Measurements from ENCODE around the gene KPNB1.

KPNB1 gene

DNA sequence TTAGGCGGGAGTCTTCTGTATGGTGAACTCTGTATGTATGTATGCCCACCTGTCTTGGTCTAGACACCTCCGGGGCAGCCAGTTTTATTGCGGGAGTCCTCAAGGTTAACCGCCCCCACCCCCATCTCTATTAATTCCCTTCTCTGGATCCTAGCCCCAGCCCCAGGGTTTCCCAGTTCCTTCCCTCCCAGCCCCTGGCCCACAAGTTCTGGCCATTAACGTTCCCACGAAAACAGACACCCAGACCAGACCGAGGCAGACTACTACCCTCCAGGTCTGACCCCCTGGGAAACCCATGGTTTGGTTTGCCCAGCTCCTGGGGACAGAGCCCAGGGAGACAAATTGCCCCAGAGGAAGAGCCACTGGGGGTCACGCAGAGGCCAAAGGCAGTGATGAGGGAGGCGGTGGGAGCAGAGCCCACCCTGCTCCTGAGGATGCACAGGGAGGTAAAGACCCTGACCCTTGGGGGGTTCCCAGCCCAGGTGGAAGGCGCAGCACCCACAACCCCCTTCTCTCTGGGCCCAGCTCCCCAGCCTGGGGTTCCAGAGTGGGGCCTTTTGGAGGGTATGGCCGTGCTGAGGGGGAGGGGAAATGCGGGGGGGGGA lies 52.8 kb downstream of the KPNB1 start:
- DNase-seq (ENCODE audit: low spot score) = no peak
- H3K27ac Mint-ChIP-seq = no peak overlapping the region
- no peaks in the 10 kb centered on the region for H3K36me3 Mint-ChIP-seq (ENCODE audit: low read depth)
- no peaks in the 10 kb centered on the region for H3K27me3 Mint-ChIP-seq (ENCODE audit: low read depth)
- H3K9me3 Mint-ChIP-seq = no peaks in the 10 kb centered on the region
- peaks cover 54% of the 10 kb centered on the region for H3K4me1 Mint-ChIP-seq (ENCODE audit: low read depth)
- H3K4me3 Mint-ChIP-seq = peak overlapping the region; percentile 18

DNA sequence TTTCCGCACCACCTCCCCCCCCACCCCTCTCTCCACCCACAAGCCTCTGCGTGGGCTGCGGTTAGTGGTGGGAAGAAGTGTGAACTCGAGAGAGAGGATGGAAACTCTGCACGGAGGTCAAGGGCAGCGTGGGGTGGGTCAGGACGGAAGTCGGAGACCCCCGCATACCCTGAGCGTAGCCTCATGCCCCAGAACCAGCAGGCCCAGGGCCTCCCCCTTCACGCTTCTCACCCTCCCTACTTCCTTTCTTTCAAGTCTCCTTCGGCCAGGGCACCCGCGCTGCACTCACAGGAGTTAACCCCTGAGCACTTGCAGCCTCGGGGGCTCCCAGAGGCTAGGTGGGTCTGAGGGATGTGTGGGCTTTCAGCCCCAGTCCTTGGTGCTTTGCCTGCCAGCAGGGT lies 53.5 kb downstream of the KPNB1 start:
- Mint-ChIP-seq H3K4me3 (peak overlapping the region; percentile 46), H3K27ac (peak overlapping the region; percentile 74)

DNA sequence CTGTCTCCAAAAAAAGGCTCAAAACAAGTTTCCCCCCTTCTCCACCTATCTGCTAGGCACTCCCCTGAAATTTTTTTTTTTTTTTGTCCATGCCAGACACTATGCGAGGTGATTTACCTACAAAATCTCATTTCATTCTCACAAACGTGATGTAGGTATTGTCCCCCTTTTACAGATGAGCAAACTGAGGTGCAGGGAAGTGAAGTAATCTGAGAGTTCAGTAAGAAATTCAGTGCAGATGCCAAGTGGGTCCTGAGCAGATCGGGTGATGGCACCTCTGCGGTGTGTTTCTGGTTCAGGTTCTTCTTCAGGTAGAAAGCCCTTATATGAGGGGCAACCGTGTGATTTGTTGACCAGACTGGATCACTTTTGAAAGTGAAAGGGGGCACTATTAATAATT lies 54.0 kb downstream of the KPNB1 start:
- no peaks in the 10 kb centered on the region for H3K27me3 Mint-ChIP-seq (ENCODE audit: low read depth)
- H3K27ac Mint-ChIP-seq = peak overlapping the region; percentile 74
- H3K4me1 Mint-ChIP-seq (ENCODE audit: low read depth) = peaks cover 56% of the 10 kb centered on the region
- H3K4me3 Mint-ChIP-seq = peak overlapping the region; percentile 46
- no peak for DNase-seq (ENCODE audit: low spot score)
- H3K36me3 Mint-ChIP-seq (ENCODE audit: low read depth) = no peaks in the 10 kb centered on the region
- no peaks in the 10 kb centered on the region for H3K9me3 Mint-ChIP-seq

More for the DNA sequence above, 53.5 kb downstream of the KPNB1 start:
- H3K9me3 Mint-ChIP-seq = no peaks in the 10 kb centered on the region
- peak; percentile 41 for DNase-seq (ENCODE audit: low spot score)
- no peaks in the 10 kb centered on the region for H3K36me3 Mint-ChIP-seq (ENCODE audit: low read depth)
- no peaks in the 10 kb centered on the region for H3K27me3 Mint-ChIP-seq (ENCODE audit: low read depth)
- peaks cover 57% of the 10 kb centered on the region for H3K4me1 Mint-ChIP-seq (ENCODE audit: low read depth)

GRCh38 chr17:47704116-47704515 lies 54.4 kb downstream of the KPNB1 start:
- Mint-ChIP-seq H3K9me3 (no peaks in the 10 kb centered on the region), H3K36me3 (ENCODE audit: low read depth) (no peaks in the 10 kb centered on the region), H3K27ac (peak overlapping the region; percentile 82), H3K4me3 (peak overlapping the region; percentile 70), H3K27me3 (ENCODE audit: low read depth) (no peaks in the 10 kb centered on the region), H3K4me1 (ENCODE audit: low read depth) (peaks cover 54% of the 10 kb centered on the region)
- no peak for DNase-seq (ENCODE audit: low spot score)

DNA sequence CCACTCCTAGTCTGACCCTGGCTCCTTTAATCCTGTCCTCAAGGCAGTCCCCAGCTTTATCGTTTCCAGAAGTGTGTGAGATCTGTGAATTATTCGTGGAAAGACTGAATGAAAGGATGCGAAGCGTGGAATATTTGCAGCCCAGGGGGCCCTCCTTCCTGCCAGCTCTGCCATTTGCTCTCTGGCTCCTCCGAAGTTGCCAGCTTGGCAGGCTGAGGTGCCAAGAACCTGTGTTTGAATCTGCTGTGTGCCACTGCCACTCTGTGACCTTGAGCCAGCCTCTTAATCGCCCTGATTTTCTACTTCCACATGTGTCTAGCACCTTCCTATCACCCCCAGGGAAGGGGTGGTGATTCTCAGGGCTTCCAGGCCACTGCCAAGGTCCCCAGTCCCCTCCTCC lies 55.0 kb downstream of the KPNB1 start:
- H3K36me3 Mint-ChIP-seq (ENCODE audit: low read depth) = no peaks in the 10 kb centered on the region
- peak overlapping the region; percentile 70 for H3K4me3 Mint-ChIP-seq
- no peak for DNase-seq (ENCODE audit: low spot score)
- peaks cover 54% of the 10 kb centered on the region for H3K4me1 Mint-ChIP-seq (ENCODE audit: low read depth)
- H3K27ac Mint-ChIP-seq = peak overlapping the region; percentile 82
- no peaks in the 10 kb centered on the region for H3K27me3 Mint-ChIP-seq (ENCODE audit: low read depth)
- H3K9me3 Mint-ChIP-seq = no peaks in the 10 kb centered on the region

GRCh38 chr17:47705536-47706530 lies 56.1 kb downstream of the KPNB1 start:
- Mint-ChIP-seq H3K27me3 (ENCODE audit: low read depth) (no peaks in the 10 kb centered on the region), H3K4me3 (peak overlapping the region; percentile 70), H3K36me3 (ENCODE audit: low read depth) (no peaks in the 10 kb centered on the region), H3K9me3 (no peaks in the 10 kb centered on the region), H3K4me1 (ENCODE audit: low read depth) (peaks cover 52% of the 10 kb centered on the region), H3K27ac (peak overlapping the region; percentile 82)
- peak; percentile 57 for DNase-seq (ENCODE audit: low spot score)

DNA sequence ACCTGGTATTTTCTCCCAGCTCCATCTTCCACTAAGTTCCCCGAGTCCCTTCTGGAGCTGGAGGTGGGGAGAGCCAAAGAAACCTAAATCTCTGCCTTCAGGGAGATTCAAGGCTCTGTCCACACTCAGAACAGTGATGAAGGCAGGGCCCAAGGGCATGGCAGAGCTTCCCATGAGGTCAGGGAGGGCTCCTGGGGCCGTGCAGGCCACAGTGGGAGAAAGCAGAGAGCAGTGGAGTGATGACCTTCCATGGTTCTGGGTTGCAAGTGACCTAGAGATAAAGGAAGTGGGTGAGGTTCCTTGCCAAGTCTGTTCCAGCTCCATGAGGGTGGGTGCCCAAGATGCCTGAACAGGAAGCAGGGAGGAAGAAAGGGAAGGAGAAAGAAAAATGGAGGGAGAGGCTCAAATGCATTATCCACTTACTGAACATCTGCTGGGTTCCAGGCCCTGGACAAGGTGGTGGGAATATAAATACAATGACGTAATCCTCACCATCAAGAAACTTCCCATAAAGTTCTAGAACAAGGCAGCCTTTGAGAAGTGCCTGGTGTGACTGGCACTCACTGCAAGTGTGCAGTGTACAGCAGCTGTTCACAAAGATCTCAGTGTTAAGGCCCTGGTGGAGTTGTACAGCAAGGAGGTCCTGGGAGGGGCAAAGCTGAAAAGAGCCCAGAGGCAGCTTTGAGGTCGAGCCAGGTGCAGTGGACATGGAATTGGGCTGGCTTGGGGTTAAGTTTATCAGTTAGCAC lies 57.5 kb downstream of the KPNB1 start:
- peak overlapping the region; percentile 37 for H3K27ac Mint-ChIP-seq
- no peaks in the 10 kb centered on the region for H3K9me3 Mint-ChIP-seq
- H3K4me1 Mint-ChIP-seq (ENCODE audit: low read depth) = peaks cover 46% of the 10 kb centered on the region
- no peak overlapping the region for H3K4me3 Mint-ChIP-seq
- no peak for DNase-seq (ENCODE audit: low spot score)
- no peaks in the 10 kb centered on the region for H3K36me3 Mint-ChIP-seq (ENCODE audit: low read depth)
- no peaks in the 10 kb centered on the region for H3K27me3 Mint-ChIP-seq (ENCODE audit: low read depth)

- Mint-ChIP-seq H3K4me3 (no peak overlapping the region), H3K27ac (no peak overlapping the region)
These were observed 58.2 kb downstream of the KPNB1 start for GRCh38 chr17:47707884-47708283.

GRCh38 chr17:47708312-47708863 lies 58.7 kb downstream of the KPNB1 start:
- no peak for DNase-seq (ENCODE audit: low spot score)
- peaks cover 42% of the 10 kb centered on the region for H3K4me1 Mint-ChIP-seq (ENCODE audit: low read depth)
- no peaks in the 10 kb centered on the region for H3K36me3 Mint-ChIP-seq (ENCODE audit: low read depth)
- H3K27me3 Mint-ChIP-seq (ENCODE audit: low read depth) = no peaks in the 10 kb centered on the region
- H3K4me3 Mint-ChIP-seq = no peak overlapping the region
- no peak overlapping the region for H3K27ac Mint-ChIP-seq
- H3K9me3 Mint-ChIP-seq = no peaks in the 10 kb centered on the region

More at GRCh38 chr17:47707884-47708283, 58.2 kb downstream of the KPNB1 start:
- H3K27me3 Mint-ChIP-seq (ENCODE audit: low read depth) = no peaks in the 10 kb centered on the region
- H3K9me3 Mint-ChIP-seq = no peaks in the 10 kb centered on the region
- no peak for DNase-seq (ENCODE audit: low spot score)
- H3K4me1 Mint-ChIP-seq (ENCODE audit: low read depth) = peaks cover 44% of the 10 kb centered on the region
- no peaks in the 10 kb centered on the region for H3K36me3 Mint-ChIP-seq (ENCODE audit: low read depth)

DNA sequence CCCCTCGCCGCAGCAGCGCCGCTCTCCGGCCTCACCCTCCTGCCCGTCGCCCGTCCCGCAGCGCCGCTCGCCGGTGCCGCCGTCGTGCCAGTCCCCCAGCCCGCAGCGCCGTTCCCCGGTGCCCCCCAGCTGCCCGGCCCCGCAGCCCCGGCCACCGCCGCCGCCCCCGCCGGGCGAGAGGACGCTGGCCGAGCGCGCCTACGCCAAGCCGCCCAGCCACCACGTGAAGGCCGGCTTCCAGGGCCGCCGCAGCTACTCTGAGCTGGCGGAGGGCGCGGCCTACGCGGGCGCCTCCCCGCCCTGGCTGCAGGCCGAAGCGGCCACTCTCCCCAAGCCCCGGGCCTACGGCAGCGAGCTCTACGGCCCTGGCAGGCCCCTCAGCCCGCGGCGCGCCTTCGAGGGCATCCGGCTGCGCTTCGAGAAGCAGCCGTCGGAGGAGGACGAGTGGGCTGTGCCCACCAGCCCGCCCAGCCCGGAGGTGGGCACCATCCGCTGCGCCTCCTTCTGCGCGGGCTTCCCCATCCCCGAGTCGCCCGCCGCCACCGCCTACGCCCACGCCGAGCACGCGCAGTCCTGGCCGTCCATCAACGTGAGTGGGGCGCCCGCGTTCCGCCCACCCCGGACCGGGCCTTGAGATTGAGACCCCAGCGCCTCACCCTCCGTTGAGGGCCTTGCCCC lies 59.3 kb downstream of the KPNB1 start:
- Mint-ChIP-seq H3K4me3 (no peak overlapping the region), H3K27me3 (ENCODE audit: low read depth) (no peaks in the 10 kb centered on the region), H3K9me3 (no peaks in the 10 kb centered on the region), H3K36me3 (ENCODE audit: low read depth) (no peaks in the 10 kb centered on the region), H3K27ac (no peak overlapping the region), H3K4me1 (ENCODE audit: low read depth) (peaks cover 37% of the 10 kb centered on the region)
- no peak for DNase-seq (ENCODE audit: low spot score)

DNA sequence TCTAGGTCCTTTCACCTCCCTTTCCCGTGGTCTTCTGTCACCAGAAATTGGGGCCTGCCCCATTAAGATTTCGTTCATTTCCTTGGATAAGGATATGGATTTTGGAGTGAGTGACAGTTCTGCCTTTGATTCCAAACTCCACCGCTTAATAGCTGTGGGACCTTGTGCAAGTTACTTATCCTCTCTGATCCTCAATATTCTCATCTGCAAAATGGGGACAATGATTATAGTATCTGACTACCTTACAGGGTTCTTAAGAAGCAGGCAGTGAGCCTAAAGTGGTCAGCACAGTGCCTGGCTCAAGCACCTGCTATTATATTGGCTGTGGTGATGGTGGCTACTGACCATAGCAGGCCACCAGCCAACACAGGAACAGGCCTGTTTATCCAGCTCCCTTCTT lies 59.9 kb downstream of the KPNB1 start:
- Mint-ChIP-seq H3K4me3 (no peak overlapping the region), H3K27ac (no peak overlapping the region), H3K27me3 (ENCODE audit: low read depth) (no peaks in the 10 kb centered on the region), H3K9me3 (no peaks in the 10 kb centered on the region), H3K4me1 (ENCODE audit: low read depth) (peaks cover 35% of the 10 kb centered on the region), H3K36me3 (ENCODE audit: low read depth) (no peaks in the 10 kb centered on the region)
- DNase-seq (ENCODE audit: low spot score) = no peak

DNA sequence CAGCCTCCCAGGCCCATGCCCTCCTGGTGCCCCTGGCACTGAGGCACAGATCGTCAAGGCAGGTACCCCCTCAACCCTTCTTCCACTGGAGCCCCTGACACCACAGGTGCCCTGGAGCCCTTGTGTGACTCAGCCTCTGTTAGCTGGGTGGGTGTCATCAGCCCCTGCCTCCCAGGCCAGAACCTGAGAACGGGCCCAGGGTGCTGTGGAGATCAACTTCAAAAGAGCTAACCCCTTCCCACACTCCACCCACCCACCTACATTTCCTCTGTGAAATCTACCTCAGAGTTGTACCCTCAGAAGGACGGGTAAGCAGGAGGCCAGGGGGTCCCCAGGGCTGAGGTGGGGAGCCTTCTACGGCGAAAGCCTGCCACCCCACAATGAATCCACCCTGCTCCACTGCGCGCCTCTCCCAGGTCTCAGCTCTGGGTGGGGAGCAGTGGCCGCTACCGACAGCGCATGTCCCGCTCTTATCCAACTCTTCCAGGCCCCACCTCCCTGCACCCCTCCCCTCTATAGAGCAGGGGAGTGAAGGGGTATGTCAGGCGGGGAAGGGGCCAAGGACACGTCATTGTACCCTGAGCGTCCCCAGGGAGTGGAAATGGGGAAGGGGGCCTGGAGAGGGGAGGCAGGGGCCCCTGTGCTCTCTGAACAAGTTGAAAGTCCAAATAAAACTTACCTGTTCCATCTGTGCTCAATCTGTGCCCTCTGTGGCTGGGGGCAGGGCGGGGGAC lies 61.8 kb downstream of the KPNB1 start:
- H3K27ac Mint-ChIP-seq = no peak overlapping the region
- no peaks in the 10 kb centered on the region for H3K9me3 Mint-ChIP-seq
- no peaks in the 10 kb centered on the region for H3K36me3 Mint-ChIP-seq (ENCODE audit: low read depth)
- H3K4me1 Mint-ChIP-seq (ENCODE audit: low read depth) = peaks cover 31% of the 10 kb centered on the region
- DNase-seq (ENCODE audit: low spot score) = no peak
- no peaks in the 10 kb centered on the region for H3K27me3 Mint-ChIP-seq (ENCODE audit: low read depth)
- no peak overlapping the region for H3K4me3 Mint-ChIP-seq

Data from T-helper 2 cell treated with Interferon-gamma antibody and Interleukin-4, amounts not matched to agents 5 μg/mL and 100 μg/mL, for 36 hours (primary cell).